HL-60 (cell line): Measurements from ENCODE around the gene KMT2A.
A peak's percentile ranks its signal among the peaks of the same experiment; 100 is the strongest.
"Not testable (repeated sequence)": the region's sequence is repeated elsewhere in the genome, so short reads cannot be mapped to it uniquely, and the experiment has no call there.

Source experiments
- DNase-seq, 2 experiments: peaks; one replicate each; pipeline ENCODE4 v3.0.0-alpha.2; 2010 to 2020; ENCODE audit warnings: low read depth in 1 of 2, low spot score in 1 of 2
- H3K27ac ChIP-seq: fragments of 250-450 bp; sonication (Bioruptor Pico); replicated peaks from 2 replicates; pipeline ENCODE4 v1.5.1; 2020; ENCODE audit warnings: mild to moderate bottlenecking, moderate library complexity
- H3K27me3 ChIP-seq: fragments of 250-450 bp; sonication (Bioruptor Pico); 2 replicates; pipeline ENCODE4 v1.5.1; 2021; ENCODE audit warnings: mild to moderate bottlenecking, moderate library complexity; ENCODE audit not compliant: insufficient read depth, poor library complexity, severe bottlenecking
- H3K4me3 ChIP-seq: replicated peaks from 2 replicates; pipeline ENCODE4 v1.5.1; 2011; ENCODE audit warnings: mild to moderate bottlenecking, control low read depth, low read length; ENCODE audit not compliant: insufficient read depth
- GABPA ChIP-seq: IDR thresholded peaks from 2 replicates; pipeline ENCODE4 v1.6.1; 2012; ENCODE audit warnings: low read depth
- POLR2AphosphoS5 ChIP-seq: IDR thresholded peaks from 2 replicates; pipeline ENCODE4 v1.6.1; 2012; ENCODE audit warnings: low read depth
- REST ChIP-seq: IDR thresholded peaks from 2 replicates; pipeline ENCODE4 v1.6.1; 2012; ENCODE audit warnings: low read depth; ENCODE audit not compliant: insufficient replicate concordance
- SPI1 ChIP-seq: IDR thresholded peaks from 2 replicates; pipeline ENCODE4 v1.6.1; 2012; ENCODE audit warnings: low read depth, mild to moderate bottlenecking, borderline replicate concordance
- TF ChIP-seq, protein P1 (sequence below): IDR thresholded peaks from one replicate; pipeline ENCODE4 v1.5.1; 2011; ENCODE audit warnings: low read length, control low read depth, inconsistent platforms; ENCODE audit not compliant: insufficient read depth

KMT2A gene

DNA sequence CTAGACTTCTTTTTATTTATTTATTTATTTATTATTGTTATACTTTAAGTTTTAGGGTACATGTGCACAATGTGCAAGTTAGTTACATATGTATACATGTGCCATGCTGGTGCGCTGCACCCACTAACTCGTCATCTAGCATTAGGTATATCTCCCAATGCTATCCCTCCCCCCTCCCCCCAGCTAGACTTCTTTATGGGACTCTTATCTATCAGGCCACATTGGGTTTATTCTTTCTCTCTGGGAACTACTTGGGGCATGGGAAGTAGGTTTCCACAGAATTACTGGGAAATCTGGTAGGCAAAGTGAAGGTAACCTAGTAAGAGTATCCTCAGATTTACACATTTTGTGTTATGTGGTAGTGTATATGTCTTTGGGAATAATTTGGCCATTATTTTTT is 32.7 kb downstream of the KMT2A start:
- DNase-seq: not testable (repeated sequence)

GRCh38 chr11:118471030-118471429 is 34.7 kb downstream of the KMT2A start:
- TF ChIP-seq GABPA: no peak
- no peak for TF ChIP-seq SPI1
- no peak for TF ChIP-seq POLR2AphosphoS5
- Histone ChIP-seq H3K27ac (no peak overlapping the region), H3K4me3 (no peak overlapping the region), H3K27me3 (no peaks in the 10 kb centered on the region)
- DNase-seq: no peak

More for the DNA sequence above, 32.7 kb downstream of the KMT2A start:
- H3K27ac ChIP-seq, H3K27me3 ChIP-seq, H3K4me3 ChIP-seq: not testable (repeated sequence)

DNA sequence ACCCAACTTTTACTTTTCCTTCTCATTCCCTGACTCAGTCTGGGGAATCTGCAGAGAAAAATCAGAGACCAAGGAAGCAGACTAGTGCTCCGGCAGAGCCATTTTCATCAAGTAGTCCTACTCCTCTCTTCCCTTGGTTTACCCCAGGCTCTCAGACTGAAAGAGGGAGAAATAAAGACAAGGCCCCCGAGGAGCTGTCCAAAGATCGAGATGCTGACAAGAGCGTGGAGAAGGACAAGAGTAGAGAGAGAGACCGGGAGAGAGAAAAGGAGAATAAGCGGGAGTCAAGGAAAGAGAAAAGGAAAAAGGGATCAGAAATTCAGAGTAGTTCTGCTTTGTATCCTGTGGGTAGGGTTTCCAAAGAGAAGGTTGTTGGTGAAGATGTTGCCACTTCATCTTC is 37.2 kb downstream of the KMT2A start:
- Histone ChIP-seq H3K27me3 (no peaks in the 10 kb centered on the region), H3K27ac (no peak overlapping the region), H3K4me3 (no peak overlapping the region)
- no peak for DNase-seq
- TF ChIP-seq GABPA (no peak), REST (peak; percentile 58), POLR2AphosphoS5 (no peak)
- TF ChIP-seq, protein P1, sequence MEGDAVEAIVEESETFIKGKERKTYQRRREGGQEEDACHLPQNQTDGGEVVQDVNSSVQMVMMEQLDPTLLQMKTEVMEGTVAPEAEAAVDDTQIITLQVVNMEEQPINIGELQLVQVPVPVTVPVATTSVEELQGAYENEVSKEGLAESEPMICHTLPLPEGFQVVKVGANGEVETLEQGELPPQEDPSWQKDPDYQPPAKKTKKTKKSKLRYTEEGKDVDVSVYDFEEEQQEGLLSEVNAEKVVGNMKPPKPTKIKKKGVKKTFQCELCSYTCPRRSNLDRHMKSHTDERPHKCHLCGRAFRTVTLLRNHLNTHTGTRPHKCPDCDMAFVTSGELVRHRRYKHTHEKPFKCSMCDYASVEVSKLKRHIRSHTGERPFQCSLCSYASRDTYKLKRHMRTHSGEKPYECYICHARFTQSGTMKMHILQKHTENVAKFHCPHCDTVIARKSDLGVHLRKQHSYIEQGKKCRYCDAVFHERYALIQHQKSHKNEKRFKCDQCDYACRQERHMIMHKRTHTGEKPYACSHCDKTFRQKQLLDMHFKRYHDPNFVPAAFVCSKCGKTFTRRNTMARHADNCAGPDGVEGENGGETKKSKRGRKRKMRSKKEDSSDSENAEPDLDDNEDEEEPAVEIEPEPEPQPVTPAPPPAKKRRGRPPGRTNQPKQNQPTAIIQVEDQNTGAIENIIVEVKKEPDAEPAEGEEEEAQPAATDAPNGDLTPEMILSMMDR: no peak

GRCh38 chr11:118476676-118477075 is 40.4 kb downstream of the KMT2A start:
- no peak for DNase-seq
- no peak overlapping the region for H3K27ac ChIP-seq
- H3K27me3 ChIP-seq: no peaks in the 10 kb centered on the region
- H3K4me3 ChIP-seq: no peak overlapping the region
- TF ChIP-seq GABPA: no peak
- TF ChIP-seq REST: no peak
- TF ChIP-seq, protein P1: no peak
- TF ChIP-seq SPI1: no peak
- no peak for TF ChIP-seq POLR2AphosphoS5

GRCh38 chr11:118481238-118481637 is 44.9 kb downstream of the KMT2A start:
- DNase-seq: not testable (repeated sequence)

More at GRCh38 chr11:118481238-118481637, 44.9 kb downstream of the KMT2A start:
- H3K27me3 ChIP-seq, H3K4me3 ChIP-seq, H3K27ac ChIP-seq: not testable (repeated sequence)
